Panc1 (cell line): ENCODE data around the gene E2F6. TPM values are rescaled to one million over a fixed set of nuclear protein-coding genes. Genes with fewer than 3 reads are reported as not detected.
A peak's percentile ranks its signal among the peaks of the same experiment; 100 is the strongest.

Experiments used
- ATAC-seq: fragments of 200-7000 bp; cut with Tn5 transposase; 2 replicates; pipeline ENCODE4 v1.9.1; 2020; ENCODE audit warnings: mild to moderate bottlenecking, moderate library complexity
- BruUV-seq: library from RNA; stranded (reverse); fragments of 400-500 nt; replicated peaks from 2 replicates; lab custom pipeline; 2021; lab: Mats Ljungman, UMichigan
- CTCF ChIA-PET: fragments of 300-600 bp; sonication (Branson Sonifier 250); formaldehyde crosslinking; loops from one replicate; lab custom pipeline; 2022; ENCODE audit warnings: antibody characterized with exemption; lab: Charles Lee
- POLR2A ChIA-PET: fragments of 300-600 bp; sonication (Branson Sonifier 250); formaldehyde crosslinking; loops from one replicate; lab custom pipeline; 2022; ENCODE audit warnings: antibody characterized with exemption; lab: Charles Lee
- DNase-seq: peaks from one replicate; pipeline ENCODE4 v3.0.0-alpha.2; 2010; ENCODE audit warnings: low read depth, low spot score
- H3K27ac ChIP-seq: 2 replicates; pipeline ENCODE4 v1.5.1; 2011; ENCODE audit warnings: mild to moderate bottlenecking, low read length, inconsistent platforms
- H3K27me3 ChIP-seq: fragments of 200-500 bp; sonication (Bioruptor generic); 2 replicates; pipeline ENCODE4 v1.6.0; 2014; ENCODE audit warnings: low read length, inconsistent platforms; ENCODE audit not compliant: control insufficient read depth, insufficient read depth
- H3K36me3 ChIP-seq: fragments of 200-500 bp; sonication (Bioruptor generic); 2 replicates; pipeline ENCODE4 v1.5.1; 2014; ENCODE audit warnings: inconsistent platforms, mild to moderate bottlenecking, low read length, moderate library complexity; ENCODE audit not compliant: control insufficient read depth, insufficient read depth
- H3K4me1 ChIP-seq: 2 replicates; pipeline ENCODE4 v1.5.1; 2011; ENCODE audit warnings: inconsistent platforms, mild to moderate bottlenecking, low read length, moderate library complexity; ENCODE audit not compliant: control insufficient read depth, insufficient read depth
- H3K4me3 ChIP-seq, 2 experiments: 2 replicates each; pipeline ENCODE4 v1.5.1; 2011 to 2012; ENCODE audit warnings: low read depth in 2 of 2, low read length in 2 of 2, mild to moderate bottlenecking in 2 of 2, inconsistent platforms in 1 of 2, moderate library complexity in 1 of 2
- H3K9me3 ChIP-seq: fragments of 200-500 bp; sonication (Bioruptor generic); 2 replicates; pipeline ENCODE4 v1.5.1; 2014; ENCODE audit warnings: low read depth, mild to moderate bottlenecking, inconsistent platforms, low read length, moderate library complexity; ENCODE audit not compliant: control insufficient read depth, insufficient read depth
- POLR2AphosphoS5 ChIP-seq: IDR thresholded peaks from 2 replicates; pipeline ENCODE4 v1.6.1; 2012; ENCODE audit warnings: mild to moderate bottlenecking, low read depth, low read length, moderate library complexity
- SIN3A ChIP-seq: IDR thresholded peaks from 2 replicates; pipeline ENCODE4 v1.6.1; 2012; ENCODE audit warnings: low read depth, mild to moderate bottlenecking, low read length, moderate library complexity, borderline replicate concordance; ENCODE audit not compliant: insufficient read depth
- TCF7L2 ChIP-seq: IDR thresholded peaks from 2 replicates; pipeline ENCODE4 v1.6.1; 2011; ENCODE audit warnings: mild to moderate bottlenecking, low read depth, low read length, inconsistent platforms
- in situ Hi-C: cut with HindIII; loops from 2 replicates; pipeline ENCODE4 v1.10.0; 2016; ENCODE audit warnings: low sequenced_read_pairs, low pct_unique_long_range_greater_than_20kb
- intact Hi-C: fragments of 100-400 bp; cut with micrococcal nuclease; formaldehyde crosslinking; loops from one replicate; pipeline ENCODE4 v1.10.0; 2022; ENCODE audit not compliant: unreplicated experiment
- total RNA-seq: library from RNA; stranded (reverse); gene quantifications from one replicate; pipeline ENCODE4 v1.2.1, GENCODE V29; 2021; ENCODE audit not compliant: unreplicated experiment
- TF ChIP-seq, protein P1 (sequence below), 2 experiments: IDR thresholded peaks; 2 replicates each; pipeline ENCODE4 v1.6.1; 2011 to 2012; ENCODE audit warnings: low read depth in 2 of 2, control low read depth in 1 of 2, low read length in 1 of 2, mild to moderate bottlenecking in 1 of 2, moderate library complexity in 1 of 2; ENCODE audit not compliant: insufficient read depth in 1 of 2
- TF ChIP-seq, protein P2 (sequence below): fragments of 450-650 bp; IDR thresholded peaks from 2 replicates; pipeline ENCODE4 v1.5.1; 2017; ENCODE audit warnings: mild to moderate bottlenecking

E2F6 gene
- total RNA-seq, 1 experiment from 2014 or later: 23.9 TPM

DNA sequence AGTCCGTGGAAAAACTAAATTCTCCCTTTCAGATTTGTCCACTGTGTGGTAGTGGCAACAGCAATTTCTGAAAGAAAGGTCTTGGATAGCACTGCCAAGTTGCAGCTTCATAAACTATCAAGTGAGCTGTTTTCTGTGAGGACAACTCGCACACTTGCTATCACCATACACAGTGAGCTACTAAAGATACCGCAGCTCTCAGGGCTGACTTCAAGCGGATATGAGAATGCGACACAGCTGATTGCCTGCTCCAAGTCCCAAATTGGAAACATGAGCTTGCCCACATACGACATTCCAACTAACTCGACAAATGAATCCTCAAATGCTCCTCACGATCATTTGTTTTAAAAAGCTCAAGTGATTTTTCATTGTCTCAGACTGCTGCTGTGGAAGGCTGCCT, 46.2 kb downstream of the E2F6 start:
- TF ChIP-seq TCF7L2 (no peak), SIN3A (no peak), POLR2AphosphoS5 (no peak)
- TF ChIP-seq, protein P1, sequence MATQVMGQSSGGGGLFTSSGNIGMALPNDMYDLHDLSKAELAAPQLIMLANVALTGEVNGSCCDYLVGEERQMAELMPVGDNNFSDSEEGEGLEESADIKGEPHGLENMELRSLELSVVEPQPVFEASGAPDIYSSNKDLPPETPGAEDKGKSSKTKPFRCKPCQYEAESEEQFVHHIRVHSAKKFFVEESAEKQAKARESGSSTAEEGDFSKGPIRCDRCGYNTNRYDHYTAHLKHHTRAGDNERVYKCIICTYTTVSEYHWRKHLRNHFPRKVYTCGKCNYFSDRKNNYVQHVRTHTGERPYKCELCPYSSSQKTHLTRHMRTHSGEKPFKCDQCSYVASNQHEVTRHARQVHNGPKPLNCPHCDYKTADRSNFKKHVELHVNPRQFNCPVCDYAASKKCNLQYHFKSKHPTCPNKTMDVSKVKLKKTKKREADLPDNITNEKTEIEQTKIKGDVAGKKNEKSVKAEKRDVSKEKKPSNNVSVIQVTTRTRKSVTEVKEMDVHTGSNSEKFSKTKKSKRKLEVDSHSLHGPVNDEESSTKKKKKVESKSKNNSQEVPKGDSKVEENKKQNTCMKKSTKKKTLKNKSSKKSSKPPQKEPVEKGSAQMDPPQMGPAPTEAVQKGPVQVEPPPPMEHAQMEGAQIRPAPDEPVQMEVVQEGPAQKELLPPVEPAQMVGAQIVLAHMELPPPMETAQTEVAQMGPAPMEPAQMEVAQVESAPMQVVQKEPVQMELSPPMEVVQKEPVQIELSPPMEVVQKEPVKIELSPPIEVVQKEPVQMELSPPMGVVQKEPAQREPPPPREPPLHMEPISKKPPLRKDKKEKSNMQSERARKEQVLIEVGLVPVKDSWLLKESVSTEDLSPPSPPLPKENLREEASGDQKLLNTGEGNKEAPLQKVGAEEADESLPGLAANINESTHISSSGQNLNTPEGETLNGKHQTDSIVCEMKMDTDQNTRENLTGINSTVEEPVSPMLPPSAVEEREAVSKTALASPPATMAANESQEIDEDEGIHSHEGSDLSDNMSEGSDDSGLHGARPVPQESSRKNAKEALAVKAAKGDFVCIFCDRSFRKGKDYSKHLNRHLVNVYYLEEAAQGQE (IDR thresholded peaks at IDR 0.05; ENCODE audit: insufficient read depth in 1 of 2, low read depth in 2 of 2, low read length in 1 of 2): no peak
- TF ChIP-seq, protein P2, sequence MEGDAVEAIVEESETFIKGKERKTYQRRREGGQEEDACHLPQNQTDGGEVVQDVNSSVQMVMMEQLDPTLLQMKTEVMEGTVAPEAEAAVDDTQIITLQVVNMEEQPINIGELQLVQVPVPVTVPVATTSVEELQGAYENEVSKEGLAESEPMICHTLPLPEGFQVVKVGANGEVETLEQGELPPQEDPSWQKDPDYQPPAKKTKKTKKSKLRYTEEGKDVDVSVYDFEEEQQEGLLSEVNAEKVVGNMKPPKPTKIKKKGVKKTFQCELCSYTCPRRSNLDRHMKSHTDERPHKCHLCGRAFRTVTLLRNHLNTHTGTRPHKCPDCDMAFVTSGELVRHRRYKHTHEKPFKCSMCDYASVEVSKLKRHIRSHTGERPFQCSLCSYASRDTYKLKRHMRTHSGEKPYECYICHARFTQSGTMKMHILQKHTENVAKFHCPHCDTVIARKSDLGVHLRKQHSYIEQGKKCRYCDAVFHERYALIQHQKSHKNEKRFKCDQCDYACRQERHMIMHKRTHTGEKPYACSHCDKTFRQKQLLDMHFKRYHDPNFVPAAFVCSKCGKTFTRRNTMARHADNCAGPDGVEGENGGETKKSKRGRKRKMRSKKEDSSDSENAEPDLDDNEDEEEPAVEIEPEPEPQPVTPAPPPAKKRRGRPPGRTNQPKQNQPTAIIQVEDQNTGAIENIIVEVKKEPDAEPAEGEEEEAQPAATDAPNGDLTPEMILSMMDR: no peak
- Histone ChIP-seq H3K4me3 (no peak overlapping the region), H3K36me3 (no peaks in the 10 kb centered on the region), H3K27ac (no peak overlapping the region), H3K27me3 (no peaks in the 10 kb centered on the region), H3K4me1 (no peaks in the 10 kb centered on the region), H3K9me3 (no peaks in the 10 kb centered on the region)
- in situ Hi-C loops: no loop called here
- POLR2A ChIA-PET: no interaction called here
- CTCF ChIA-PET: interaction anchor here (0.6 kb wide), 2 partner anchors 138 to 264 kb away, joined by 3 to 4 read pairs; partner anchors contain the start of gene SLC66A3
- ATAC-seq: no peak
- no TSS peak for BruUV-seq
- intact Hi-C loops: no loop called here
- no peak for DNase-seq

DNA sequence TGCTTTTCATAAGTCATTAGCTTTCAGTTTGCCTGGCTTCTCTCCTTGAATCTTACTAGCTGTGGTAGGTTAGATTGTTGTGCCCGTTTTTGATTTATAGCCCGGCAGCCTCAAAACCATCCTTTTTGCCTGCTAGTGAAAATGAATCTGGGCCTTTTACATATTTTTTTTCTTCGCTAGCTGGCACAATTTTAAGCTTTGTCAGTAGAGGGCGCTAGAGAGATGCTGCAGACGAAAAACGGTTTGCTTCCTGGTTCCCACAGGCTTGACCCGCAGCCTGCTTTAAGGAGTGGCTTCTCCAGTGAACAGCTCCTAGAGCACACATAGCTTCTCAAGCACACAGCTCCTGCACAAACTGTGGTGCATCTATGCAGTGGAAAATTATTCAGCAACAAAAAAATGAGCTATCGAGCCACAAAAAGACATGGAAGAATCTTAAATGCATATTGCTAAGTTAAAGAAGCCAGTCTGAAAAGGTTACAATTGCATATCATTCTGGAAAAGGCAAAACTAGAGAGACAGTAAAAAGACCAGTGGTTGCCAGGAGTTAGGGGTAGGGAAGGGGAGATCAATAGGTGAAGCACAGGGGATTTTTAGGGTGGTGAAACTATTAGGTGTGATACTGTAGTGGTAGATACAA, 47.9 kb downstream of the E2F6 start:
- no peak for ATAC-seq
- BruUV-seq: no TSS peak
- POLR2A ChIA-PET: interaction anchor here (0.6 to 0.7 kb wide), 2 partner anchors 250 to 534 kb away, joined by 3 to 5 read pairs; no protein-coding TSS in a partner anchor

More for the DNA sequence above, 47.9 kb downstream of the E2F6 start:
- Histone ChIP-seq H3K36me3 (no peaks in the 10 kb centered on the region), H3K9me3 (no peaks in the 10 kb centered on the region), H3K27me3 (no peaks in the 10 kb centered on the region), H3K4me3 (no peak overlapping the region), H3K27ac (no peak overlapping the region), H3K4me1 (no peaks in the 10 kb centered on the region)
- DNase-seq: no peak
- in situ Hi-C loops (no loop called here), intact Hi-C loops (no loop called here)
- CTCF ChIA-PET: interaction anchor here (0.5 to 1.2 kb wide), 4 partner anchors 10 to 285 kb away, joined by 3 to 4 read pairs (median 4); a partner anchor contains a TSS
- TF ChIP-seq SIN3A: no peak
- TF ChIP-seq, protein P2: peak; percentile 75
